ENCODE measurements around the gene LYPD6B.

LYPD6B gene

DNA sequence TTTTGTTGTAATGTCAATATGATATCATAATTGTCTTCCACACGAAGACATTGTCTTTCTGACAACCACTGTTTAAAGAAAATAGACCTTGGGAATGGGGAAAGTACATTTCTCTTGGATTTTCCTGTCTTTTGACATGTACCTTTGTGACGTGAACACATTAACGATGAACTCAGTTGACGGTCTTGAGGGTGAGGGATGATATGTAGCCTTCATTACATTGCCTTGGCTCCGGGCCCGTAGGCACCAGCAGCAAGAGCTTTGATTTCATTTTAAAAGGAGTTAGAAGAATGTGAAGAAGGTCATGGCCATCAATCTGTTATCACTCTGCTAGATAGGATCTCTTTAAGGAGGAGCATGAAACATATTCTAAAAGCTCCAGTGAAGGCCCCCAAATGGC lies 80.9 kb downstream of the LYPD6B start:
- DNase-seq (ENCODE audit: low spot score): no peak

- no peak for DNase-seq (ENCODE audit: low spot score)
Observed at GRCh38 chr2:149122516-149122915, 84.0 kb downstream of the LYPD6B start.

- DNase-seq (ENCODE audit: low spot score): peak; percentile 27
Observed at GRCh38 chr2:149125031-149125725, 86.7 kb downstream of the LYPD6B start.

GRCh38 chr2:149129433-149129832 lies 90.9 kb downstream of the LYPD6B start:
- DNase-seq (ENCODE audit: low spot score): no peak

GRCh38 chr2:149132339-149132738 lies 93.8 kb downstream of the LYPD6B start:
- DNase-seq (ENCODE audit: low spot score): no peak

DNA sequence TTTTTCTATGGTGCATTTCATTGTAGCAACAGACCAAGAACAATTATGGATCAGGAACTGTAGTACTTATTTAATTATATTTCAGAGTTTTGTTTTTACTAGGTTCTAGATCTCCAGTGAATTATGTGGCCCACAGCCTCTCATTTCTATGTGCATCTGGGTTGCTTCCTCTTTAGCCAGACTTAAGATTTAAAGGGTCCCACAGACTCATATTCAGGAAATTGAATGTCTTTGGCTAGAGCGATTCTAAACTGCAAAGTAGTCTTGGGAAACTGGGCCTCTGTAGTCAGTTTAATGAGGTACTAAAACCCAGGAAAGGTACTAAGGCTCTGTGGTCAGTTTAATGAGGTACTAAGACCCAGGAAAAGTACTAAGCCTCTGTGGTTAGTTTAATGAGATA lies 94.4 kb downstream of the LYPD6B start:
- no peak for DNase-seq (ENCODE audit: low spot score)

- no peak for DNase-seq (ENCODE audit: low spot score)
Observed at GRCh38 chr2:149134335-149134923, 95.9 kb downstream of the LYPD6B start.

DNA sequence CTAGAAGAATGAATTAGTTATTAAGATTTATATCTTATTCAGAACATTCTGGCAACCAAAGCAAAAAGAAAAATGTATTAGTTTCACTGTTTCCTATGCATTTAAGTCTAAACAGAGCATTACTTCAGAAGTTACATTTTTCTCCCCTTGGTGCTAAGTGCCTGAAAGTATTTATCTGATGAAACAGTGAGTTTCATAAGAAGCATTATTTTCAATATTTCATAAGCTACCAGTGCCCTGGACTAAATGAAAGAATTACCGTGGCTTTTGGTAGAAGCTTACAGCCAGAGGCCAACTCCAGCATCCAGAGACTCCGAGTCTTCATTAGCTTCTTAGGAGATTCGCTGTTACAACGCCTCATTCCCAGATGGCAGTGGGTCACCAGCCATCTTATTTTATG lies 97.6 kb downstream of the LYPD6B start:
- no peak for DNase-seq (ENCODE audit: low spot score)

DNA sequence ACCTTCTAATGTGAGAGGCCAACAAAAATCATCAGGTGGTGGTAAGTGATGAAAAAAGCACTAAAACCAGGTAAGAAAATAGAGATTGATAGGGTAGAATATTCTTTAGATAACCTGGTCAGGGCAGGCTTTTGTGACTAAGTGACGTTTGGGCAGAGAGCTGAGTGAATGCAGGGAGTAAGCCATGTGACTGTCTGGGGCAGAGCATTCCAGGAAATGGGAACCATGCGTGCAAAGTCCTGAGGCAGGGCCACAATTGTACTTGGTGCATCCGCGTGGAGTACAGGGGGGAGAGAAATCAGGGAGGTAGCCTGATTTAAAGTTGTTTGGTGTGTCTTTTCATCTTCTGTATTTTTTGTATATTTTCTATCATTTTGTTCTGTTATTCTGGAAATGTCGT lies 102.5 kb downstream of the LYPD6B start:
- DNase-seq (ENCODE audit: low spot score): no peak

DNA sequence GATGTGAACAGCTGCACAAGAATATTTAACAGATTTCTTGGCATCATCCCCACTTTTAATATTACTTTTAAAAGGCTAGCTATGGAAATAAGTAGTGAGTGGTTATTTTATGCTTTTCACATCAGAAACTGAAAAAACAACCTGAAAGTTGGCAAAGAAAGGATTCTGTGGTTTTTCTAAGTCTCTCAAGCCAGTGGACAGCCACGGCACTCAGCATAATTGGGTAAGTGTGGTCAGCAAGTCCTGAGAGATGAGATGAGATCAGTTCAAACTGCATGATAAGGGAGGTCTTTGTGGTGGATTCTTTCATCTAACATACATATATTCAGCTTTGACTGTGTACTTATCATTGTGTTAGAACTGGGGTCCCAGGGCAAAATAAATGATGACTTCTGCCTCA lies 105.2 kb downstream of the LYPD6B start:
- no peak for DNase-seq (ENCODE audit: low spot score)

DNA sequence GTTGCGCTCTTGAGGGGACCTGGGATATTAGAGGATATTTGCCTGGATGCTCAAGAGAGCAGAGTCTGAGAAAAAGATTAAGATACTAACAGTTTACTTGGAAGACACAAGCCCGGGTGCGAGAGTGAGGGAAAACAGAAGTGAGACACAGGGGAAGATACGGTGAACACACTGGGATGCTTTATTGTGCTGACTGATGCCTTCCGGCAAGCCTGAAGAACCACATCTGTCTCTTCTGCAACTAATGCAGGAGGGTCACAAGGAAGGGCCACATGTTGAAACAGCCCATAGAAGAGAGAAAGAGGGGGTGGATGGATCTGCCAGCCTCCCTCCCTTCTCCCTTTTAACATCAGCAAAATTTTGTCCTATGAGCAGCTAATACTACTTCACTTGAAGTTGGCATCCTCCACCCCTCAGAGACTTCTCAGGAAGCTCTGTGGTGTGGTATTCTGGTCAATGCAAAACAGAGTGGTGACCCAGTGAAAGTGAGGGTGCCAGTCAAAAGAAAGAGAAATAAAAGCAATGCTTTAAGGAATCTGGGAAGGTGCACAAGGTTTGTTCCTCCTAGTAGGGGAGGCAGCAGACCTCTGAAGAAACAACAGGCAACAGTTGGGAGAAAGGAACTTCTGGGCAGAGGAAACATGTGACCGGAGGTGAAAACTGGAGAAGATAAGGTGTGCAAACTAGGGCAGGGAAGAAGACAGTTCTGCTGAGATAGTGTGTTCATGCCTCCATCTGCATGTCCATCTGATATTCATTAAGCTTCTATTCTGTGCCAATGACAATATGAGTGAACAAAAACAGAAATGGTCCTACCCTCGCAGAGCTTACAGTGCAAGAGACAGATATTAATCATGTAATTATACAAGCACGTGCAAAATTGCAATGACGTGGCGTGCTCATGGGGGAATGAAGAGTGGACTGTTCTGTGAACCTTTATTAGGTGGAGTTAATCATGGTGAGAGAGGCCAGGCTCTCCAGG lies 107.1 kb downstream of the LYPD6B start:
- DNase-seq (ENCODE audit: low spot score): no peak

DNA sequence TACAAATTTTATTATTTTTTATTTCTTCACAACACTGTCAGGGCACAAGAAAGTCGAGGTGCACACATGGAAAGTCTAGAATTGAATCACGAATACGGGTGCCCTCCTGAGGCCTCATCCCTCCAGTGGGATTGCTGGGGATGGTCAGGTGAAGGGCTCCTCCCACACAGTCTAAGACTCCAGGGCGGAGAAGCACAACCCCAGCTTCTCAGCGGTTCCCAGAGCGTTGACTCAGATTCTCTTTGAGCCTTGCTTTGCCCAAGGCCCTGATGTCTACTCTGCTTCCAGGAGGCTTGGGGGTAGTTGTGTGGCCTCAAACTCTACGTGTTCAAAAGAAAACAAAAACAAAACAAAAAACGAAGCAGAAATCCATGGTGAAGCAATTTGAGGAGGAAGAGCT lies 108.4 kb downstream of the LYPD6B start:
- DNase-seq (ENCODE audit: low spot score): no peak

GRCh38 chr2:149148194-149149006 lies 109.9 kb downstream of the LYPD6B start:
- DNase-seq (ENCODE audit: low spot score): no peak

- no peak for DNase-seq (ENCODE audit: low spot score)
Observed at GRCh38 chr2:149149007-149149297, 110.5 kb downstream of the LYPD6B start.

- no peak for DNase-seq (ENCODE audit: low spot score)
Observed at GRCh38 chr2:149152469-149152953, 114.0 kb downstream of the LYPD6B start.

DNA sequence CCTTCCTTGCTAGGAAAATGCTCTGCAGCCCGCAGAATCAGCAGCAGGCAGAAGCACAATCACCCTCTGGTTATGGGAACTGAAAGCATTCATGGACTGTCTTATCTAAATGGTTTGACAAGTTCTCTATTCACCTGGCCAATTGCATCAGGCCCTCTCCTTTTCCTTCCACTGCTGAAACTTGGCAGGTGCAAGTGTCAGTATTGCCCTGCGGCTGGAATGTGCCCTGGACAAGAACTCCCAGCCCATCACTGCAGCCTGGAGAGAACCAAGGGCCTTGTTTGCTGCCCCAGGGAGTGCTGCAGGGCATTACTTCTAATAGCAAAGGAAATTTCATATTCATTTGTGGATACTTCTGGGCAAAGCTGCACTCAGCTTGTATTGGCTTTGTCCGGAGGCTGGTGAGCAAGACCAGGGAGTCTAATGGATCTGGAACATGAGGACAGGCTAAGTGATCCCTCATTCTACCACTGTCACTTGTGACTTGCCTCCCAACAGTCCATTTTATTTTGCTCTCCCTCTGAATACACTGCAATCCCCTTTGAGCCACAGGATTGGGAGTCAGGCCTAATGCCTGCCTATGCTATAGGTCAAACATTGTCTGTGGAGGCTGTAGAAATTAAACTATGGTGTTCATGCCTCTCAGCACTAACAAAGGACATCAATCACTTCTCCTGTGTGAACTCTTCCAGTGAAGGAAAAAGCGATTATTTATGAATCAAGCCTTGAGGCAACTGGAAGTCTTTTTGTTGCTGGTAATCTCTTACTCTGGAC lies 116.9 kb downstream of the LYPD6B start:
- DNase-seq (ENCODE audit: low spot score): no peak

DNA sequence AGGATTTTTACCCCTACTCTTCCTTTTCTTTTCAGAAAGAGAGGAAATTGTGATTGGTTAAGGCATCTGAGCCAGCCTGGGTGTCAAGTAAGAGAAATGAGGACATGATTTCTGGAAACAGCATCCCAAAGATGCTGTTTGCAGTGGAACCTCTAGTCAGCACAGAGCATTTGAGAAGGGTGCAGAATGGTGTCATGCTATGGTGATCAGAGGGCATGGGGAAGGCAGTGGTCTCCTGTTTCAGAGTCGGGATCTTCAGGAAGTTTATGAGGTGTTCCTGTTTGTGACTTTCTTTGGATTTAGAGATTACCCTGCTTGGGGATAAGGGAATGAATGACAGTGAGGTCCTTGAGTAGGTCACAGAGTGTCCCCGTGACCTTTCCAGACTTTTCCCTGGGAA lies 117.5 kb downstream of the LYPD6B start:
- DNase-seq (ENCODE audit: low spot score): no peak

- DNase-seq (ENCODE audit: low spot score): no peak
Observed at GRCh38 chr2:149156971-149157740, 118.7 kb downstream of the LYPD6B start.

GRCh38 chr2:149158957-149159356 lies 120.5 kb downstream of the LYPD6B start:
- no peak for DNase-seq (ENCODE audit: low spot score)

- DNase-seq (ENCODE audit: low spot score): no peak
Observed at GRCh38 chr2:149160195-149160594, 121.7 kb downstream of the LYPD6B start.
